Measurements from ENCODE around the gene CKMT2.

Gene CKMT2

GRCh38 chr5:81313278-81313677, 80.2 kb downstream of the CKMT2 start:
- DNase-seq = no peak

- DNase-seq = no peak
Observed at GRCh38 chr5:81313686-81314085, 80.6 kb downstream of the CKMT2 start.

GRCh38 chr5:81314581-81314980, 81.5 kb downstream of the CKMT2 start:
- DNase-seq = no peak

GRCh38 chr5:81315336-81315735, 82.2 kb downstream of the CKMT2 start:
- no peak for DNase-seq

- DNase-seq = no peak
Observed at GRCh38 chr5:81315830-81316229, 82.7 kb downstream of the CKMT2 start.
